Psoas muscle (tissue), 8 donors: ENCODE measurements around the gene SQSTM1. TPM values are rescaled to one million over a fixed set of nuclear protein-coding genes. Genes with fewer than 3 reads are reported as not detected.
A peak's percentile ranks its signal among the peaks of the same experiment; 100 is the strongest.

Experiments used
- ATAC-seq, 4 donors: fragments of 200-7000 bp; cut with Tn5 transposase; one replicate each; pipeline ENCODE4 v1.9.1; 2020; ENCODE audit warnings: moderate library complexity in 3 of 4, mild to moderate bottlenecking in 2 of 4
- DNase-seq, 2 donors: peaks; one replicate each; pipeline ENCODE4 v3.0.0-alpha.2; 2020
- H3K27ac ChIP-seq: fragments of 200-600 bp; one replicate; pipeline ENCODE4 v1.8.0; 2022
- H3K27me3 ChIP-seq, 3 donors: fragments of 200-600 bp in 1 of 3; one replicate each; pipeline versions ENCODE4 v1.6.1 to v1.8.0; 2013 to 2022; ENCODE audit warnings: low read length in 2 of 3, mild to moderate bottlenecking in 2 of 3, moderate library complexity in 1 of 3; ENCODE audit not compliant: insufficient read depth in 3 of 3
- H3K36me3 ChIP-seq, 2 donors: fragments of 200-600 bp in 1 of 2; one replicate each; pipeline versions ENCODE4 v1.6.1 to v1.8.0; 2013 to 2022; ENCODE audit warnings: low read depth in 1 of 2, mild to moderate bottlenecking in 1 of 2, moderate library complexity in 1 of 2; ENCODE audit not compliant: insufficient read depth in 1 of 2
- H3K4me1 ChIP-seq: fragments of 200-600 bp; one replicate; pipeline ENCODE4 v1.8.0; 2022
- H3K4me3 ChIP-seq: fragments of 200-600 bp; one replicate; pipeline ENCODE4 v1.8.0; 2022; ENCODE audit warnings: mild to moderate bottlenecking
- H3K9me3 ChIP-seq: fragments of 200-600 bp; one replicate; pipeline ENCODE4 v1.8.0; 2022
- CTCF ChIP-seq: fragments of 200-600 bp; IDR thresholded peaks from one replicate; pipeline ENCODE4 v1.8.0; 2022; ENCODE audit warnings: antibody characterized with exemption
- WGBS, 3 donors: extraction: QIAGEN DNeasy Blood & Tissue Kit; methylation state at CpG; one replicate each; pipeline versions ENCODE4 v1.1.6 to v1.1.7; 2013; 5-methylcytosine and 5-hydroxymethylcytosine counted together
- intact Hi-C, 2 donors: fragments of 100-400 bp; cut with DNase I; formaldehyde crosslinking; loops; one replicate each; pipeline versions ENCODE4 v1.11.0 to v1.14.2; 2022
- polyA plus RNA-seq, 3 donors: library from polyadenylated mRNA; stranded (reverse); fragments of 200-250 nt; gene quantifications; one replicate each; pipeline ENCODE4 v1.2.3, GENCODE V29; 2013
- total RNA-seq, 4 donors: library from RNA; stranded (reverse); fragmentation: NEBNext Ultra II Directional in 2 of 4; extraction: Animal tissue kit (Norgen Biotek cat#: 25700) in 2 of 4; gene quantifications; one replicate each; pipeline versions ENCODE4 v1.2.1 to v1.2.4, GENCODE V29; 2021 to 2023
- donor health status: healthy with polysubstance abuse.
- donor health status: DM: no; HTN: no; CAD: no; lungs with moderate emphysema.
- donor health status: Bipolar disorder and iron deficiency.
- donor health status: healthy.
- donor health status: DM: yes; HTN: yes; CAD: no.
- donor health status: DM: no; HTN: no; CAD: no.
- donor health status: DM: no; HTN: no; CAD: no.
- donor health status: DM: yes; HTN: yes; CAD: no.

SQSTM1 gene
- total and polyA plus RNA-seq, 7 donors = 463 to 1,199 (median 707) TPM

- no peaks in the 10 kb centered on the region for H3K9me3 ChIP-seq
- intact Hi-C loops = no loop called here
- no peaks in the 10 kb centered on the region for H3K27me3 ChIP-seq
- H3K4me3 ChIP-seq = peak within 1 kb of the TSS; percentile 74
- DNase-seq = peak; percentile 80 to 86
- H3K4me1 ChIP-seq = peaks cover 16% of the 10 kb centered on the region
- WGBS, 3 donors = 34 to 49% (median 41%) methylated on average over 17 to 19 of the region's 19 CpGs
- H3K36me3 ChIP-seq = peaks cover 3 to 24% of the 10 kb centered on the region in 2 donors
- ATAC-seq = peak in 2 of 4 donors; percentile 9 to 20
- H3K27ac ChIP-seq = peak within 1 kb of the TSS; percentile 46
- no peak for TF ChIP-seq CTCF
Observed at GRCh38 chr5:179793468-179794139, 27.1 kb upstream of the SQSTM1 start, which contains the start of gene LTC4S. Gene LTC4S, plus strand, starts transcription at chr5:179793986. Its CDS starts 95 bp downstream, at chr5:179794081.

GRCh38 chr5:179794171-179794570 is 26.5 kb upstream of the SQSTM1 start:
- no peak for DNase-seq
- ATAC-seq = no peak
- 49 to 76% (median 68%) methylated on average over 3 of the region's 3 CpGs for WGBS, 3 donors
- Histone ChIP-seq H3K9me3 (no peaks in the 10 kb centered on the region), H3K27ac (no peak overlapping the region), H3K36me3 (peaks cover 3 to 30% of the 10 kb centered on the region in 2 donors), H3K4me3 (peak overlapping the region; percentile 74), H3K27me3 (no peaks in the 10 kb centered on the region), H3K4me1 (peaks cover 16% of the 10 kb centered on the region)
- no peak for TF ChIP-seq CTCF
- intact Hi-C loops = no loop called here

GRCh38 chr5:179794575-179794974 is 26.1 kb upstream of the SQSTM1 start:
- H3K4me3 ChIP-seq = peak overlapping the region; percentile 74
- no peak for TF ChIP-seq CTCF
- peaks cover 3 to 34% of the 10 kb centered on the region in 2 donors for H3K36me3 ChIP-seq
- H3K27ac ChIP-seq = no peak overlapping the region
- H3K27me3 ChIP-seq = no peaks in the 10 kb centered on the region
- peaks cover 16% of the 10 kb centered on the region for H3K4me1 ChIP-seq
- no peaks in the 10 kb centered on the region for H3K9me3 ChIP-seq
- ATAC-seq = no peak
- intact Hi-C loops = no loop called here
- no peak for DNase-seq
- 88 to 100% (median 94%) methylated on average over 3 of the region's 3 CpGs for WGBS, 3 donors

- no peak for DNase-seq
- no peak for TF ChIP-seq CTCF
- Histone ChIP-seq H3K27me3 (no peaks in the 10 kb centered on the region), H3K4me1 (peaks cover 16% of the 10 kb centered on the region), H3K27ac (peak overlapping the region; percentile 78), H3K4me3 (peak overlapping the region; percentile 74), H3K36me3 (peaks cover 3 to 41% of the 10 kb centered on the region in 2 donors), H3K9me3 (no peaks in the 10 kb centered on the region)
- 10 to 11% (median 10%) methylated on average over 28 to 53 of the region's 53 CpGs for WGBS, 3 donors
- peak in 3 of 4 donors; percentile 6 to 16 (median 9) for ATAC-seq
- intact Hi-C loops = no loop called here
Observed at GRCh38 chr5:179795049-179795862, 25.4 kb upstream of the SQSTM1 start.
